Stimulated activated CD8-positive, alpha-beta memory T cell treated with anti-CD3 and anti-CD28 coated beads, Interleukin-15, amount 100 ng/mL, for 24 hours (primary cell): ENCODE measurements around the gene GLB1L3.
"Not testable (repeated sequence)": the region's sequence is repeated elsewhere in the genome, so short reads cannot be mapped to it uniquely, and the experiment has no call there.

Experiments used
- DNase-seq: peaks from one replicate; pipeline ENCODE4 v3.0.0-alpha.2; 2020; ENCODE audit warnings: low read depth

GLB1L3 gene

DNA sequence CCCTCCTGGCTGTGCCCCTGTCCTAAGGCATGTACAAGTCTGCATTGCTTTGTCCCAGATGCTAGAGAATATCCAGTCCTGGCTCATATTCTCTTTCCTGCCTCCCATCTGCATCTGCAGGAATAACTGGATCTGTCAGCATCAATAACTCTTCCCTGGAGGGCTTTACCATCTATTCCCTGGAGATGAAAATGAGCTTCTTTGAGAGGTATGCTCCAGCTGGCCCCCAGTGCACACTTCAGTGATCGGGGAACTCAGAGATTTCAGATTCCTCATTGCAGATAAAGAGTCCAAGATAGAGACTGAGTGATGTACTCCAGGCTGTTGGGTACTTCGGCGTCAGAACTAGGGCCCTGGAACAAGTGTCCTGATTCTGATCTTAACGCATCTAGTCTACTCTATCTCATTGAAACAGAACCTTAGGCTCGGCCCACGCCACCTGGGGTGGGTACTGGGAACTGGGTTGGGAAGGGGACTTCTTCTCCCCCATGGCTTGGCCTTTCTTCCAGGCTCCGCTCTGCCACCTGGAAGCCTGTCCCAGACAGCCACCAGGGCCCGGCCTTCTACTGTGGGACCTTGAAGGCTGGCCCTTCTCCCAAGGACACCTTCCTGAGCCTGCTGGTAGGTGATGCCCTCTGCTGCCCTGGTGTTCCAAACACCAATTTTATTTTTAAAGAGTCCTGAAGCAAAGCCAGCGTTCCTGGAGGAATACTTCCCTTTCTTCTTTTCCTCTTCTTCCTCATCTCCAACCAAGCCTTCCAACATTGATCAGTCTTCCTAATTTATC, 37.8 kb downstream of the GLB1L3 start:
- DNase-seq, result no peak

DNA sequence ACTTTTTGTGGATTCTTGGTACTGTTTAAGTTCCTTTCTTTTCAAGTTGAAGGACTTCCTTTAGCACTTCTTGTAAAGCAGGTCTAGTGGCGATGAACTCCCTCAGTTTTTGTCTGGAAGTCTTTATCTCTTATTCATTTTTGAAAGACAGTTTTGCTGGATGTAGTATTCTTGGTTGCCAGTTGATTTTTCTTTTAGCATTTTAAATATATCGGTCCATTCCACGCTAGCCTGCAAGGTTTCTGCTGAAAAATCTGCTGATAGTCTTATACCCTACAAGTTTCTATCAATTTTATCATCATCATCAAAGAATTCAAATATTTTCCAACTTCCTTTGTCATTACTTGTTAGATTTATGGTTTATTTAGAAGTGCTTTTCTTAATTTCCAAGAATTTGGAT, 40.9 kb downstream of the GLB1L3 start:
- no peak for DNase-seq

DNA sequence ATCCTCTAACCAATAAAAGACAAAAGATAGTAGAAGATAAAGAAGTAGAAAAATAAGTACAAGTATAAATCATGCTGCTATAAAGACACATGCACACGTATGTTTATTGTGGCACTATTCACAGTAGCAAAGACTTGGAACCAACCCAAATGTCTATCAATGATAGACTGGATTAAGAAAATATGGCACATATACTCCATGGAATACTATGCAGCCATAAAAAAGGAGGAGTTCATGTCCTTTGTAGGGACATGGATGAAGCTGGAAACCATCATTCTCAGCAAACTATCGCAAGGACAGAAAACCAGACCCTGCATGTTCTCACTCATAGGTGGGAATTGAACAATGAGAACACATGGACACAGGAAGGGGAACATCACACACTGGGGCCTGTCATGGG, 45.2 kb downstream of the GLB1L3 start:
- not testable (repeated sequence) for DNase-seq

DNA sequence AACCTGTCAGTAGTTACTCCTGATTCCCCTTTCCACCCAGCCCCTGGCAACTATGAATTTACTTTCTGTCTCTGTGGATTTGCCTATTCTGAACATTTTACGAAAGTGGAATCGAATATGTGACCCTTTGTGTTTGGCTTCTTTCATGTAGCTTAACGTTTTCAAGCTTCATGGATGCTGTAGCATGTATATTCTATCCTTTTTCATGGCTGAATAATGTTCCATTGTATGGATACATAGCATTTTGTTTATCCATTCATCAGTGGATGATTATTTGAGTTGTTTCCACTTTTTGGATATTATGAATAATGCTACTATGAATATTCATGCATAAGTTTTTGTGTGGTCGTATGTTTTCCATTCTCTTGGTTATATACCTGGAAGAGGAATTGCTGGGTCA, 46.4 kb downstream of the GLB1L3 start:
- DNase-seq, result no peak

DNA sequence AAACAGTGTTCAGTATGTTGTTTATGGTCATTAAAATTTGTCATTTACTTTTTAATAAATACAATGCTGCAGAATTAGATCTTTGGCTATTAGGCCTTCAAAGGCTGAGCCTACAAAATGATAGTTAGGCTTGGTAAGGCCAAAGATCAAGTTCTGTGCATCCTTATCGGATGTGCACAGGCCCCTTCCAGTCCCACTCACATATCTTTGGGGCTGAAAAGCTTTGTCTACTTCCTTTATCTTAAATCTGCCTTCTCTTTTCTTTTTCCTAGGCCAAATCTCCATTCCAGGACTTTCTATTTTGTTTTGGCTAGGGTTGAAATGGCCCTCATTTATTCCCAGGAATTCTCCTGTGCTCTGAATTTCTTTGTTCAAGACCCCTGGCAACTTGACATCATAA, 52.3 kb downstream of the GLB1L3 start:
- no peak for DNase-seq

DNA sequence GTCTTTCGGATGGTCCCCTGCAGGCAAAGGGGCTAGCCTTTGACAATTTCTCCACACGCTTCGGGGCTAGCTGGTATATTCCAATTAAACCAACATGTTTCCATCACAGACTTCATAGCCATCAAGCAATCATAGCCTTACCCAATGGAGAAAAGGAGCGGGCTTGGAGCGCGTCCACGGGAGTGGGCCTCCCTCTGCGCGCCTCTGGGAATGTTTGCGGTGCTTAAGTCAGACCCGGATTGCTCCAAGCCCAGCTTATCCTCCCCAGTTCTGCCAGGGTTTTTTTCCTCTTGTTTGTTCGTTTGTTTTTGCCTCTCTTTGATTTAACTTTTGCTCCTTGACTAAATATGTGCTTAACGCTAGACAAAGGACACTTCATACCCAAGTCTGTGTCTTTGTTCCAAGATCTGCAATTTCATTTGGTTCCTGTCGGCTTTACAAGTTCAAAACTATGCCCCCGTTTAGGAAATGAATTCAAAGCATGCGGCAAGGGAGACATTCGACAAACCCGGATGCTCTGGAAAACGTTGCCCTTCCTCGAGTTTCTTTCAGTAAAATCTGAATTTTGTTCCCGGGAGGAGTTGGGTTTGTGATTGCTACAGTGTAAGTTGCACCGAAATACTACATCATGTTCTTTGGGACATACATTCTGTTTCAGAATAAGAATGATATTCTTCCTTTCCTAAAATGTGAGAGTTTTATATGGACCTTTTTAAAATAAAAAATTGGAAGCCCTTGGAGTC, 54.6 kb downstream of the GLB1L3 start:
- no peak for DNase-seq

DNA sequence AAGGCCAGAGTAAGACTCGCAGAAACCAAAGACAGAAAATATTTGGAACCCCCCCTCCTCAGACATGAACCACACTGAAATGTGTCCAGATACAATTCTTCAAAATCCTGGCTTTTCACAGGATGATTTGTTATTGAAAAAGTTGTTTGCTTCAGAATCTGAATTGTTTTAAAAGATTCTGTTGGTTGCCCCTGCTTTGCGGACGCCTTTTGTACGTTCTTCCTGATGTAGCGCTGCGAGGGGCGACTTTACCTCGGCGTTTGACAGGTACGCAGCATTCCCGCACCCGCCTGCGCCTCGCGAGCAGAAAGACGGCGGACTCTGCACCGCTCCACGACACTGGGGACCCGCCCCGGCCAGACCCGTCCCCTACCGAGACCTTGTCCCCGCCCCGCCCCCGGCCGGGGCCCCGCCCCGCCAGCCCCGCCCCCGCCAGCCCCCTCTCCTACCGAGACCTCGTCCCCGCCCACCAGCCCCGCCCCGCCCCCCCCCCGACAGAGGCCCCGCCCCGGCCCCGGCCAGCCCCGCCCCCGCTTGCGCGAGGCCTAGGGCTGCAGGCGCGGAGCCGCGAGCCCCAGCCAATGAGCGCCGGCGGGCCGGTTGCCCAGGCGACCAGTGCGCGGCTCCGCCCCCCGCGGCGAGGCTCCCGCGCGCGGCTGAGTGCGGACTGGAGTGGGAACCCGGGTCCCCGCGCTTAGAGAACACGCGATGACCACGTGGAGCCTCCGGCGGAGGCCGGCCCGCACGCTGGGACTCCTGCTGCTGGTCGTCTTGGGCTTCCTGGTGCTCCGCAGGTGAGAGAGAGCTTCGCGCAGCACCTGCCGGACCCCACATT, 55.4 kb downstream of the GLB1L3 start, which contains the start of gene GLB1L2:
GLB1L2 (plus strand) TSS at position 635 of the 835 bp plus-strand sequence; CDS start at position 709, 74 bp downstream.
- DNase-seq, result peak; percentile 58

DNA sequence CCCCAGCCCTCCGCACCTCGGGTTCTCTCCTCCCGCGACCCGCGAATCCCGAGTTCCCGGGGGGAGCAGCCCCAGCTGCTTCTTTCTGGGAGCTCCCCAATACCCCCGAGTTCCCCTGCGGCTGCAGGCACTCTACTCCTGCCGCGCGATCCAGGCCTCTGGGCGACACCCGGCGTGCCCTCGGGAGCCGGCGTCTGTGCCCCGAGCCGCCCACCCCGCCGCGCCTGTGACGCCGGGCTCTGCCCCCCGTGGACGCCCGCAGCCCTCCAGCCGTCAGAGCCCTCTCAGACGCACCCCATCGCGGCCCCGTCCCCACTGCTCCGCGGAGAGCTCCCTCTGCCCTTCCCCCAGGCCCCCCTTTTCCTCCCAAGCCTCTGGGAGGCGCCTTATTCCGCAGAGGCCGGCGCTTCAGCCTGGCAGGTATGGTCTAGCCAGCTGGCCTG, 56.0 kb downstream of the GLB1L3 start:
- no peak for DNase-seq

DNA sequence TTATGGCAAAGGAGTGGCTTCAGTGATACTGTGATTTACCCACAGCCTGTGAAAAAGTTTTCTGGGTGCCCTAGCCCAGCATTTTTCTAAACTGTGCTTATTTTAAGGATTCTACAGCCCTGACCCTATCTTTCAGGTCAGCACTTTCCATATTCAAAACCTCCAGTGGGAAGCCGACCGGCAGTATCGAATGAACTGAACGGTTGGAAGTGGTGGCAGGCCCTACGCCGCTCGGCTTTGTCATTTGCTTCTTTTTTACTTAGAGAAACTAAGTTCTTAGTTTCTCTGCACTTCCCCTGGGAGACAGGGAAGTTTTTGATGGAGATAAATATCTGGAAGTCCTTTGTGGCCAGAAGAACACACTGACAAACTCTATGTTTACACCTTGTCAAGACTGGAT, 56.6 kb downstream of the GLB1L3 start:
- no peak for DNase-seq

DNA sequence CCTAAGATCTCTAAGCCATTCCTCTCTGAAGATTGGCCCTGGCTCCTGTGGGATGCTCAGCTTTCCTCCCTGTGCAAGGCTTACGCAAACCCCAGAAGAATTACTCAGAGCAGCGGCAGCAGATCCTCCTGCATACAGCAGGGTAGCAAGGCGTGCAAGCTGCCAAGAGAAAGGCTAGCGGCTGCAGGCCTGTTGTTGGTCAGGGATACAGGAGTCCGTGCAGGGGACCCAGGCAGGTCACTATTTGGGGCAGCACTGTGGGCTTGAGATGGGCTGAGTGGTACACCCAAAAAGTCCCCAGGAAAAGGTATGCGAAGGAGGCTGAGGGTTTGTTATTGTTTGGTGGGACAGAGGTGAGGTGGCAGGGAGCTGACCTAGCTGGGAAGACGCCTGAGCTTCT, 57.1 kb downstream of the GLB1L3 start:
- DNase-seq, result no peak

DNA sequence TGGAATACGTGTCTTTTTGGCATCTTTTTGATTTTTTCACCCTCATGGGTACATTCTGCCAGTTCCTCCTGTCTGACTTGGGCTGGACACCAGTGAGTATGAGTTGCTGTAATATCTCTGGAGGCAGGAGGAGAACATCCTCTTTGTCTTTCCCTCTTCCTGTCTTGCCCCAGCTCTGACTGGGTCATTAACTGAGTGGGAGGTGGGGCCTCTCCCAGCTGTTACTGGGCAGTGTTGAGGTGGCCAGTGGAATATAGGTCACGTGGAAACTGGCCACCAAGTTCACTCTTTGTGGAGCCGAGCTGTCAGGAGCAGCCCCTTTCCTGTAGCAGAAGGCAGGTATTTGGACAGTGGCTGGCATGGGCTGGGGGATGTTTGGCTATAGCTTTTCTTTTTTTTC, 57.8 kb downstream of the GLB1L3 start:
- DNase-seq, result no peak

DNA sequence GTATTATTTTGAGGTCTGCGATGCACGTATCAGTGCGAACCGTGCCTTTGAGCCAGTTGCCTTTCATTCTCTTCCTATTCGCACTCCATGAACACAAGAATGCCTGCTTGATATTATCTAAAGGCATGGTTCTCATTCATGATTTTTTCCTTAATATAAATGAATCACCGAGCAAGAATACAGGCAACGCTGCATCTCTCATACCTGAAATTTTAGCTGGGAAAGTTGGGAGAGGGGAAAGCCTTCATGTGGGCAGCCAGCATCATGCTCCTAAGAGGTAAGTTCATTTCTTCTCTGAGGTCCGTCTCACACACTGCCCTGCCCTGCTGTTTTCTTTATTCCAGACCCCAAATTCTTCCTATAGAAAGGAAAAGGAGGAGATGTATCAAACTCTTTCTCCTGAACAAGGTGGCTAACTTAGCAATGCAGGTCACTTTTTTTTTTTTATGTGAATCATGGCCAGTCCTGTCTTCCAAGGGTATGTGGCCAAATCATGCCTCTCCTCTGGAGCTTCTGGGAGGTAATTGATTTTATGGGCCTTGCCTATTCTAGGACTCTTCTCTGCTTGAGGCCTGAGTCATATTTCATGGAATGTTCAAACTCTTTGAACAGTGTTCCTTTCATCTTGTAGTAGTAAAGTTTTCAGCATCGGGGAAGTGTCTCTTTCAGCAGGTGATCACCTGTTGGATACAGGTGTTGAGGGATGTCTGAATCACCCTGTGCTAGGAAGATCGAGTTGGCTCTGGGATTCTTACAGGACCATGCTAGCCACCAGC, 58.8 kb downstream of the GLB1L3 start:
- no peak for DNase-seq

DNA sequence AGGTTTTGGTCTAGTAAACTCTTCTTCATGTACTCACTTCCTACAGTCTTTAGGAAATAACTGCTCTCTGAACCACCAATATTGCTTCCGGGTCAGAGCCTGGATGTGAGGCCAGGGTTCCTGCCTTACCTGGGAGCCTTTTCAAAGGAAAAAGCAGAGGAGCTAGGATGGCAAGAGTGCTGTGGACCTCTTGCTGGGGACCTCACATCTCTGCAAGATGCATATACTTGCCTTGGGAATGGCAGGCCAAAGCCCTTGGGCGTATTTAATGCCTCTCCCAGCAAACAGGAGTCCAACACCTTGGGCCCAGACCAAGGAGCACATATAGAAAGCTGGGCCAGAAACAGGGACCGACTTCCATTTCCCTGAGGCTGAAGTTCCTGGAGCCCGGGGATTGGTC, 60.9 kb downstream of the GLB1L3 start:
- no peak for DNase-seq

DNA sequence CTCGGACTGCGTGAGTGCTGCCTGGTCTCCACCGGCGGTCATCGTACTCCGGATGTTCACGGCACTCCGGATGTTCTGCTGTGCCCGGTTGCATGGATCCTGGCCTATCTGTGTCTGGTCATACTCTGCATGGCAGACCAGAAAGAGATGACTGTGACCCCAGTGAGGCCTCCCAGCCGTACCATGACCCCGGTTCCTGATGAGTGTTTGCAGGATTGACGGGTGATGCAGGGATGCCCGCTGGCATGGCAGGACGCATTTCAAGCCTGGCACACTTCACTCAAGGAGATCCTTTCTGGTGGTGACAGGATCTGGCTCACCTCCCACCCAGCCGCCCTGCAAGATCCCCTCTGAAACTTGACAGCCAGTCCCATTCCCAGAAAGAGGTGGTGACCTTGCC, 61.9 kb downstream of the GLB1L3 start:
- no peak for DNase-seq

DNA sequence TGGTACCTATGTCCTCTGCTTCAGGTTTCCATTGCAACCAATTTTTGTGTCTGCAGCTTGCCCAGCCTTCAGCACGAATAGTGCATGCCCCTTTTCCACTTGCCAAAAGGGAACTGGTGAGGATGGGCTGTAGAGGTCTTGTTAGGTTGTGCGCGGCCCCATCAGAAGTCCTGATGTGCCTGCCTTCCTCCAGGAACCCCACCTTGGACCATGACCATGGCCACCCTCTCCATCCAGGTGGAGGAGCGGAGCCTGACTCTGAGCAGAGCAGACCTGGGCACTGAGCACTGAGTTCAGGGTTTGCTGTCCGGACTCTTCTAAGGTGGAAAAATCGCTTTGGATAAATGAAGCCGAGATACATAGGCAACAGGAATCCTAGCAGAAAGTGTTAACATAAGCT, 62.5 kb downstream of the GLB1L3 start:
- no peak for DNase-seq

DNA sequence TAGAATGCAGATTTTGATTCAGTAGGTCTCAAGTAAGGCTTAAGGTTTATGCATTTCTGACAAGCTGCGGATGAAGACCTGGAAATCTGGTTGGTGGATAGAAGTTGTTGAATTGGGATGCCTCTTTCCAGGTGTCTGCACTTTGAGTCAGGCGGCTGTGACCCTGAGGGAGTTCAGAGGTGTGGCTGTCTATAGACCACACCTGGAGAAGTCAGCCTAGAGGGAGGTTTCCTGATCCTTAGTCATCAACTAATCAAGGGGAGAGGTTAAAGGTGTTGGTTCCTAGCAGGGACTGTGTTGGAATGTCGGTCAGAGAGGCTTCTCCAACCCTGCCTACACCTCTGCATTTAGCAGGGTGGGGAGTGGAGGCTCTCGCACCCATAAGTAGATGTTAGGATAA, 63.6 kb downstream of the GLB1L3 start:
- DNase-seq, result no peak

DNA sequence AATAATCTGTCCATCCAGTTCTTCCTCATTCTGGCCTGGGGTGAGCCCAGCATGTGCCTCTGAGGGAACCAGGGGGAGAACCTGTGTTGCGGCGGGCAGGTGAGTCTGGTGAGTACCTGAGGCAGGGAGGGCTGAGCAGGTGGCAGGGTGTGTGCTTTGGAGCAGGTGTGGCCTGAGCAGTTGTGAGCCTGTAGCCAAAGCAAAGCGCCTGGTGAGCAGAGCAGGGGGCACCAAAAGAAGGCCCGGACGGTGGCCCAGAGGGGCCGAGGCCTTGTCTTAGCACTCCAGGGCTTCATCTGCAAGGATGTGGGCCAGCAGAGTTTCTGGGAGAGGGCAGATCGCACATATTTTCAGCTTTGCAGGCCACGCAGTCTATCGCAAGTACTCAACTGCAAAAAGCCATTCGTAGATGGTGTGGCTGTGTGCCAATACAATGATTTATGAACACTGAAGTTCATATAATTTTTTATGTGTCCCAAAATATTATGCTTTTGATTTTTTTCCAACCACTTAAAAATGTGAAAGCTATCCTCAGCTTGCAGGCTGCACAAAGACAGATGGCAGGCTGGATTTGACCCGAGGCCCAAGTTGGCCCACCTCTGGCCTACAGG, 64.3 kb downstream of the GLB1L3 start:
- DNase-seq, result no peak

DNA sequence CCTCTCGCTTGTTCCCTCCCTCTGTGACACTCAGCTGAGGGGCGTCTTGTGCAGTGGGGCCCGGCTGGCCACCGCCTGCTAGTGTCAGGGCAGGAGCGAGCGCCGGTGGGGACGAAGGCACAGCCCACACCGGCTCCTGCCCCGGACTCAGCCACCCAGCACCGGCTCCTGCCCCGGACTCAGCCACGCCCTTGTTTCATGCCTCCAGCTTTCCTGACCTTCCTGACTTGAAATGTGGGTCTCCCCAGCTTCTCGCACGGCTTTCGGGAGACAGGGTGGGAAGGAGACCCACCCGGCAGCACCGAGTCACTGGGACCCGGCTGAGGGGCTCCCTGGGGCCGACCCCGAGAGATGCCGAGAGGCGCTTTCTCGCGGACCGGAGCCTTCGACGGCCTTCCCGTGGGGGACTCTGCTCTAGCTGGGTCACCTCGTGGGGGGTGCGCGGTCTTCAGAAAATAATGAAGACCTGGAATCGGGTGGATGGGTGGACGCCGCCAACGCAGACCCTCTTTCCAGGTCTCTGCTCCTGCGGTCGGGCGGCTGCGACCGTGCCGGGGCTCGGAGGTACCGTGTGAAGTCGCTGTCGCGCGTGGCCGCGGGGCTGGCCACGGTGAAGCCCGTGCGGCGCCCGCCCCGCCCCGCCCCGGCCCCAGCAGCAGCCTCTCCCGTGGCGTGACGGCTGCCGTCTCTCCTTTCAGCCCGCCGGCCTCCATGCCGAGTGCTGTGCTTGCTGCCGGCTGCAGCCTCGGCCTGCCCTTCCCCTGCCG, 65.8 kb downstream of the GLB1L3 start:
- no peak for DNase-seq

DNA sequence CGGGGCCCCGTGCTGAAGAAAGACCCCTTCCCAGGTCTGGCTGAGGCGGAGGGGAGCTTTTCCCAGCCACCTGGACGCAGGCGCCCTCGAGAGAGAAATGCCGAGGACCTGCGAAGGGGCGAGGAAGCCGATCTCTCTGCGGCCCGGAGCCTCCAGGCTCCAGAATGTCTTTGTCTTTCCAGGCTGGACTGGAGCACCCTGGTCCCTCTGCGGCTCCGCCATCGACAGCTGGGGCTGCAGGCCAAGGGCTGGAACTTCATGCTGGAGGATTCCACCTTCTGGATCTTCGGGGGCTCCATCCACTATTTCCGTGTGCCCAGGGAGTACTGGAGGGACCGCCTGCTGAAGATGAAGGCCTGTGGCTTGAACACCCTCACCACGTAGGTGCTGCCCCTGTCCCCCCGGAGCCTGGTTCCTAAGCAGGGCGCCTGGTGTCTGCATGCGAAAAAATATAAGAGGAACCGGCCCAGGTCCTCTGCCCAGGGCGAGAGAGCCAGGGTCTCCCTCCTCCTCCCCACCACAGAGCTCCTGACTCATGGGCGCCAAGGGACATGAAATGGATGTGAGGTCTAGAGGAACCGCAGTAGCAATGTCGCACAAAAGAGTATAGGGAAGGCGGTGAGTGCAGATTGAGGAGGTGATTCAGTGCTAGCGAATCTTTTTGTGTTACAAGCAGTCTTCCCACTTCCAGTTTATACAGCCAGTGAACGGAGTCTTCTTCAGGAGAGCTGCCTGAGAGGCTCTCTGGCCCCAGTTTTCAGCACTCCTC, 66.6 kb downstream of the GLB1L3 start:
- DNase-seq, result no peak

DNA sequence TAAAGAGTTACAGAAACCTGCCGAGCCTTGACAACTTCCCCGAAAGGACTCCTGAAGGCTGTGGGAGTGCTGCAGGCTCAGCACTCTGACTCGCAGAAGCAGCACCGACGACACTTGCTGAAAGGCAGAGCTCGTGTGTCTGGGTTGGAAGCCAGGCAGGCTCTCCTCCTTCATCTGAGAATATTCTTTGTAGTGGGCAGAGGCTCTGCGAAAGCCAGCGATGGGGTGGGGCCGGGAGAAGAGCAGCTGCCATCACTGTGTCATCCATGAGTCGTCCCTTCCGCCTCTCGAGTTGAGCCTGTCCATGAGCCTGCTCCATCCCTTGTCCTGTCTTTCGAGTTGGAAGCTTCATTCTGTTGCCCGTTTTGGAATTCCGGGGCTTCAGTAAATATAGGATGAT, 67.5 kb downstream of the GLB1L3 start:
- no peak for DNase-seq
